Liver (tissue), 9 donors: ENCODE data around the gene EFCC1. TPM values are rescaled to one million over a fixed set of nuclear protein-coding genes. Genes with fewer than 3 reads are reported as not detected.

ENCODE experiments used
- DNase-seq: peaks from one replicate; pipeline ENCODE4 v3.0.0-alpha.2; 2017; ENCODE audit warnings: low spot score
- H3K27ac ChIP-seq, 2 donors: one replicate each; pipeline ENCODE4 v1.7.0; 2013; ENCODE audit warnings: inconsistent platforms in 2 of 2, low read length in 2 of 2, control low read depth in 1 of 2, low read depth in 1 of 2, mild to moderate bottlenecking in 1 of 2
- H3K27me3 ChIP-seq, 4 donors: one replicate each; pipeline versions ENCODE4 v1.6.1 to v1.7.0; 2013; ENCODE audit warnings: low read length in 3 of 4, inconsistent platforms in 1 of 4, mild to moderate bottlenecking in 1 of 4, moderate library complexity in 1 of 4; ENCODE audit not compliant: control insufficient read depth in 4 of 4, insufficient read depth in 4 of 4
- H3K36me3 ChIP-seq, 4 donors: one replicate each; pipeline versions ENCODE4 v1.6.1 to v1.7.0; 2013; ENCODE audit warnings: low read length in 3 of 4, mild to moderate bottlenecking in 3 of 4, low read depth in 1 of 4, moderate library complexity in 1 of 4; ENCODE audit not compliant: control insufficient read depth in 4 of 4, insufficient read depth in 3 of 4
- H3K4me1 ChIP-seq, 4 donors: one replicate each; pipeline versions ENCODE4 v1.6.1 to v1.7.0; 2013; ENCODE audit warnings: low read length in 3 of 4, mild to moderate bottlenecking in 3 of 4, moderate library complexity in 1 of 4; ENCODE audit not compliant: control insufficient read depth in 4 of 4, insufficient read depth in 4 of 4
- H3K4me3 ChIP-seq, 3 donors: one replicate each; pipeline versions ENCODE4 v1.6.1 to v1.7.0; 2013; ENCODE audit warnings: low read length in 3 of 3, control low read depth in 1 of 3, low read depth in 1 of 3, mild to moderate bottlenecking in 1 of 3
- H3K9ac ChIP-seq, 2 donors: one replicate each; pipeline ENCODE4 v1.7.0; 2013; ENCODE audit warnings: low read length in 2 of 2, mild to moderate bottlenecking in 2 of 2, moderate library complexity in 2 of 2, control low read depth in 1 of 2, low read depth in 1 of 2
- H3K9me3 ChIP-seq, 4 donors: one replicate each; pipeline versions ENCODE4 v1.6.1 to v1.7.0; 2013; ENCODE audit warnings: low read length in 3 of 4; ENCODE audit not compliant: control insufficient read depth in 4 of 4
- EGR1 ChIP-seq, 2 donors: IDR thresholded peaks; 2 replicates each; pipeline ENCODE4 v1.6.1; 2016 to 2018; ENCODE audit warnings: antibody characterized with exemption in 2 of 2, low read depth in 2 of 2
- FOXA1 ChIP-seq: IDR thresholded peaks from 2 replicates; pipeline ENCODE4 v1.6.1; 2016; ENCODE audit warnings: antibody characterized with exemption
- FOXA2 ChIP-seq: IDR thresholded peaks from 2 replicates; pipeline ENCODE4 v1.6.1; 2016; ENCODE audit warnings: antibody characterized with exemption
- GABPA ChIP-seq, 2 donors: IDR thresholded peaks in 1 of 2; conservative IDR thresholded peaks in 1 of 2; 2 replicates each; pipeline ENCODE4 v1.6.1; 2016; ENCODE audit warnings: antibody characterized with exemption in 2 of 2, mild to moderate bottlenecking in 1 of 2, moderate library complexity in 1 of 2
- HNF4A ChIP-seq, 2 donors: conservative IDR thresholded peaks; 2 replicates each; pipeline ENCODE4 v1.6.1; 2016; ENCODE audit warnings: antibody characterized with exemption in 2 of 2, mild to moderate bottlenecking in 2 of 2
- HNF4G ChIP-seq: IDR thresholded peaks from 2 replicates; pipeline ENCODE4 v1.6.1; 2016; ENCODE audit warnings: antibody characterized with exemption
- JUND ChIP-seq, 2 donors: IDR thresholded peaks; 2 replicates each; pipeline ENCODE4 v1.6.1; 2016; ENCODE audit warnings: antibody characterized with exemption in 2 of 2
- RAD21 ChIP-seq, 2 donors: IDR thresholded peaks; 2 replicates each; pipeline ENCODE4 v1.6.1; 2016; ENCODE audit warnings: antibody characterized with exemption in 2 of 2, mild to moderate bottlenecking in 2 of 2
- REST ChIP-seq: IDR thresholded peaks from 2 replicates; pipeline ENCODE4 v1.6.1; 2016; ENCODE audit warnings: antibody characterized with exemption, mild to moderate bottlenecking
- RXRA ChIP-seq, 2 donors: IDR thresholded peaks; 2 replicates each; pipeline ENCODE4 v1.6.1; 2017 to 2018; ENCODE audit warnings: antibody characterized with exemption in 2 of 2, mild to moderate bottlenecking in 1 of 2
- SP1 ChIP-seq: IDR thresholded peaks from 2 replicates; pipeline ENCODE4 v1.6.1; 2018; ENCODE audit warnings: antibody characterized with exemption, mild to moderate bottlenecking
- TAF1 ChIP-seq: conservative IDR thresholded peaks from 2 replicates; pipeline ENCODE4 v1.6.1; 2016; ENCODE audit warnings: antibody characterized with exemption, mild to moderate bottlenecking
- YY1 ChIP-seq: IDR thresholded peaks from 2 replicates; pipeline ENCODE4 v1.6.1; 2016; ENCODE audit warnings: antibody characterized with exemption, mild to moderate bottlenecking
- ZBTB33 ChIP-seq: IDR thresholded peaks from 2 replicates; pipeline ENCODE4 v1.6.1; 2016; ENCODE audit warnings: antibody characterized with exemption
- WGBS: extraction: QIAGEN DNeasy Blood & Tissue Kit; methylation state at CpG from one replicate; pipeline ENCODE4 v1.1.7; 2013; 5-methylcytosine and 5-hydroxymethylcytosine counted together
- polyA plus RNA-seq, 2 donors: library from polyadenylated mRNA; stranded (reverse) in 1 of 2; unstranded in 1 of 2; fragments of 200-250 nt in 1 of 2; fragments of >200 nt in 1 of 2; fragmentation: Nextera tagmentation in 1 of 2; extraction: Ambion mirVana in 1 of 2; gene quantifications; one replicate each; pipeline versions ENCODE4 v1.2.1 to v1.2.3, GENCODE V29; 2013 to 2015
- total RNA-seq, 2 donors: library from RNA; depleted of rRNA; stranded (reverse); fragments of >200 nt; gene quantifications; one replicate each; pipeline ENCODE4 v1.2.3, GENCODE V29; 2014
- TF ChIP-seq, protein P1 (sequence below): IDR thresholded peaks from 2 replicates; pipeline ENCODE4 v1.6.1; 2016; ENCODE audit warnings: antibody characterized with exemption
- TF ChIP-seq, protein P2 (sequence below): fragments of 150-350 bp; IDR thresholded peaks from 2 replicates; pipeline ENCODE4 v1.5.1; 2017; ENCODE audit warnings: improper control_type of control experiment, low read depth, low read length; ENCODE audit not compliant: missing input control
- TF ChIP-seq, protein P3 (sequence below): IDR thresholded peaks from 2 replicates; pipeline ENCODE4 v1.6.1; 2016; ENCODE audit warnings: antibody characterized with exemption
- donor health status: healthy.
- donor health status: healthy.
- donor health status: healthy.
- donor health status: healthy.
- donor health status: healthy.

Gene EFCC1
- total and polyA plus RNA-seq, 4 donors: 0.08 to 1.0 (median 0.24) TPM

DNA sequence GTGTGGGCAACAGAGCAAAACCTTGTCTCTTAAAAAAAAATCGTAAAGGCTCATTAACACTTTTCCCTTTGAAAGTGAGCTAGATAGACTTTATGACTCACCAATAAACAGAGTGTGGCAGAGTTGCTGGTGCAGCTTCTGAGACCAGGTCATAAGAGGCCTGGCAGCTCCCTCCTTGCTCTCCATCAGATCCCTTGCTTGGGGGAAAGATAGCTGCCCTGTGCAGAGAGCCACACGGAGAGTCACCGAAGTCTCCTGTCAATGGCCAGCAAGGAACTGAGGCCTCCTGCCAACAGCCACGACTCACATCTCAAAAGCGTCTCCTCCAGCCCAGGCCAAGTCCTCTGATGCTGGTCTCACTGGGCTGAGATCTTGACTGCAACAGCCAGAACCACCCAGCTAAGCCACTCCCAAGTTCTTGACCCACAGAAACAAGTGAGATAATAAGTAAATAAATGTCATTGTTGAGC is 50.8 kb downstream of the EFCC1 start:
- Histone ChIP-seq H3K36me3 (no peaks in the 10 kb centered on the region), H3K4me1 (peaks cover 6 to 18% (median 16%) of the 10 kb centered on the region in 4 donors), H3K27me3 (no peaks in the 10 kb centered on the region), H3K4me3 (no peak overlapping the region), H3K9me3 (no peaks in the 10 kb centered on the region), H3K27ac (no peak overlapping the region), H3K9ac (no peak overlapping the region)
- TF ChIP-seq HNF4A (conservative IDR thresholded peaks at IDR 0.05) (no peak), TAF1 (no peak), FOXA2 (no peak), JUND (IDR thresholded peaks at IDR 0.05) (no peak), ZBTB33 (no peak), REST (no peak), GABPA (IDR thresholded peaks at IDR 0.05 in 1 of 2, conservative IDR thresholded peaks at IDR 0.05 in 1 of 2) (no peak), SP1 (no peak), EGR1 (IDR thresholded peaks at IDR 0.05; ENCODE audit: low read depth in 2 of 2) (no peak), FOXA1 (no peak), RXRA (IDR thresholded peaks at IDR 0.05) (no peak), HNF4G (no peak), RAD21 (IDR thresholded peaks at IDR 0.05) (no peak), YY1 (no peak)
- TF ChIP-seq, protein P1, sequence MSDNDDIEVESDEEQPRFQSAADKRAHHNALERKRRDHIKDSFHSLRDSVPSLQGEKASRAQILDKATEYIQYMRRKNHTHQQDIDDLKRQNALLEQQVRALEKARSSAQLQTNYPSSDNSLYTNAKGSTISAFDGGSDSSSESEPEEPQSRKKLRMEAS: no peak
- TF ChIP-seq, protein P2, sequence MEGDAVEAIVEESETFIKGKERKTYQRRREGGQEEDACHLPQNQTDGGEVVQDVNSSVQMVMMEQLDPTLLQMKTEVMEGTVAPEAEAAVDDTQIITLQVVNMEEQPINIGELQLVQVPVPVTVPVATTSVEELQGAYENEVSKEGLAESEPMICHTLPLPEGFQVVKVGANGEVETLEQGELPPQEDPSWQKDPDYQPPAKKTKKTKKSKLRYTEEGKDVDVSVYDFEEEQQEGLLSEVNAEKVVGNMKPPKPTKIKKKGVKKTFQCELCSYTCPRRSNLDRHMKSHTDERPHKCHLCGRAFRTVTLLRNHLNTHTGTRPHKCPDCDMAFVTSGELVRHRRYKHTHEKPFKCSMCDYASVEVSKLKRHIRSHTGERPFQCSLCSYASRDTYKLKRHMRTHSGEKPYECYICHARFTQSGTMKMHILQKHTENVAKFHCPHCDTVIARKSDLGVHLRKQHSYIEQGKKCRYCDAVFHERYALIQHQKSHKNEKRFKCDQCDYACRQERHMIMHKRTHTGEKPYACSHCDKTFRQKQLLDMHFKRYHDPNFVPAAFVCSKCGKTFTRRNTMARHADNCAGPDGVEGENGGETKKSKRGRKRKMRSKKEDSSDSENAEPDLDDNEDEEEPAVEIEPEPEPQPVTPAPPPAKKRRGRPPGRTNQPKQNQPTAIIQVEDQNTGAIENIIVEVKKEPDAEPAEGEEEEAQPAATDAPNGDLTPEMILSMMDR: no peak
- TF ChIP-seq, protein P3, sequence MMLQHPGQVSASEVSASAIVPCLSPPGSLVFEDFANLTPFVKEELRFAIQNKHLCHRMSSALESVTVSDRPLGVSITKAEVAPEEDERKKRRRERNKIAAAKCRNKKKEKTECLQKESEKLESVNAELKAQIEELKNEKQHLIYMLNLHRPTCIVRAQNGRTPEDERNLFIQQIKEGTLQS: no peak
- DNase-seq: no peak
- 76% methylated on average over 5 of the region's 5 CpGs for WGBS
